Mesothelial cell of epicardium (in vitro differentiated cells): ENCODE results near the gene SOX13. TPM values are rescaled to one million over a fixed set of nuclear protein-coding genes. Genes with fewer than 3 reads are reported as not detected.
"Not testable (repeated sequence)": the region's sequence is repeated elsewhere in the genome, so short reads cannot be mapped to it uniquely, and the experiment has no call there.

Experiments used
- DNase-seq, 2 experiments: peaks; one replicate each; pipeline ENCODE4 v3.0.0; 2021; ENCODE audit warnings: low spot score in 2 of 2; ENCODE audit not compliant: unreplicated experiment in 2 of 2
- H3K27ac Mint-ChIP-seq: 2 replicates; pipeline ENCODE4 v1.8.0; 2021; ENCODE audit warnings: mixed read lengths
- H3K27me3 Mint-ChIP-seq: 2 replicates; pipeline ENCODE4 v1.8.0; 2021; ENCODE audit warnings: low read depth, mixed read lengths
- H3K36me3 Mint-ChIP-seq: 2 replicates; pipeline ENCODE4 v1.8.0; 2021; ENCODE audit warnings: mixed read lengths
- H3K4me1 Mint-ChIP-seq: 2 replicates; pipeline ENCODE4 v1.8.0; 2021; ENCODE audit warnings: mixed read lengths
- H3K4me3 Mint-ChIP-seq: 2 replicates; pipeline ENCODE4 v1.8.0; 2021; ENCODE audit warnings: mild to moderate bottlenecking, moderate library complexity, mixed read lengths
- H3K9me3 Mint-ChIP-seq: 2 replicates; pipeline ENCODE4 v1.8.0; 2021; ENCODE audit warnings: mixed read lengths
- total RNA-seq: library from RNA; stranded (reverse); gene quantifications from 3 replicates; pipeline ENCODE4 v1.2.1, GENCODE V29; 2021
- TF ChIP-seq, protein P1 (sequence below): fragments of 200-600 bp; sonication (generic); IDR thresholded peaks from one replicate; pipeline ENCODE4 v1.5.0; 2021; ENCODE audit warnings: antibody characterized with exemption; ENCODE audit not compliant: unreplicated experiment

The SOX13 gene
- total RNA-seq, 1 donor from 2014 or later, result 61.7 TPM

DNA sequence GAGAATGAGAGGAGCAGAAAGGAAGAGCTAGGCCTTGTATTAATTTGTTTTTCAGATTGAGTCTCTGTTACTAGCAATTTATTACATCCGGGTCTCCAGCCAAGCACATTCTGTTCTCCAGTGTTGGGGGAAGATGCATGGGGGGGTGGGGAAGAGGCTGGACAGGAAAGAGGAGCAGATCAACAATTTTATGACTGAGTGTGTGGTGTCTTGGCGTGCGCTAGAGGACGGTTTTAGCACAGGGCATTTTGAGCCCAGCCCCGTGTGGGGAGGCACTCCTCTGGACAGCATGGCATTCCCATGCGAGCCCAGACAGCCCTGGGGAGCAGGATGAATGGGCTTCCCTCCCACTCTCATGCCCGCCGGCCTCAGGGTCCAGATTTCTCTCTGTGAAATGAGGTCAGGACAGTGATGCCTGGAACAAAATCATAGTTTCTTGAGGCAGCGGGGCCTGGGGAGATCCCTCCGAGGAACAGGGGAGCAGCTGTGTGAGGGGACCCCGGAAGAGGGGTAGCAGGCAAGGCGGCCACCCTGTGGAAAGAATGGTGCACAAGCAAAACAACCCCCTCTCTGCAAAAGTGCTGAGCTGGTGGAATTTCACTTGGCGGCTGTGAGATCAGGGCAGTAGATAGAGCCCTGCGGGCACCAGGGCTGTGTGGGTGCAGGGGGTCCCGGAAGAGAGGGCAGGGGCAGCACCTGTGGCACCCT lies 16.3 kb downstream of the SOX13 start:
- Mint-ChIP-seq H3K27ac (peak overlapping the region; percentile 85), H3K27me3 (no peaks in the 10 kb centered on the region), H3K4me3 (no peak overlapping the region), H3K9me3 (no peaks in the 10 kb centered on the region), H3K36me3 (no peaks in the 10 kb centered on the region), H3K4me1 (peaks cover 52% of the 10 kb centered on the region)
- DNase-seq, result peak in 1 of 2 experiments; percentile 57
- TF ChIP-seq, protein P1, sequence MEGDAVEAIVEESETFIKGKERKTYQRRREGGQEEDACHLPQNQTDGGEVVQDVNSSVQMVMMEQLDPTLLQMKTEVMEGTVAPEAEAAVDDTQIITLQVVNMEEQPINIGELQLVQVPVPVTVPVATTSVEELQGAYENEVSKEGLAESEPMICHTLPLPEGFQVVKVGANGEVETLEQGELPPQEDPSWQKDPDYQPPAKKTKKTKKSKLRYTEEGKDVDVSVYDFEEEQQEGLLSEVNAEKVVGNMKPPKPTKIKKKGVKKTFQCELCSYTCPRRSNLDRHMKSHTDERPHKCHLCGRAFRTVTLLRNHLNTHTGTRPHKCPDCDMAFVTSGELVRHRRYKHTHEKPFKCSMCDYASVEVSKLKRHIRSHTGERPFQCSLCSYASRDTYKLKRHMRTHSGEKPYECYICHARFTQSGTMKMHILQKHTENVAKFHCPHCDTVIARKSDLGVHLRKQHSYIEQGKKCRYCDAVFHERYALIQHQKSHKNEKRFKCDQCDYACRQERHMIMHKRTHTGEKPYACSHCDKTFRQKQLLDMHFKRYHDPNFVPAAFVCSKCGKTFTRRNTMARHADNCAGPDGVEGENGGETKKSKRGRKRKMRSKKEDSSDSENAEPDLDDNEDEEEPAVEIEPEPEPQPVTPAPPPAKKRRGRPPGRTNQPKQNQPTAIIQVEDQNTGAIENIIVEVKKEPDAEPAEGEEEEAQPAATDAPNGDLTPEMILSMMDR, result no peak

DNA sequence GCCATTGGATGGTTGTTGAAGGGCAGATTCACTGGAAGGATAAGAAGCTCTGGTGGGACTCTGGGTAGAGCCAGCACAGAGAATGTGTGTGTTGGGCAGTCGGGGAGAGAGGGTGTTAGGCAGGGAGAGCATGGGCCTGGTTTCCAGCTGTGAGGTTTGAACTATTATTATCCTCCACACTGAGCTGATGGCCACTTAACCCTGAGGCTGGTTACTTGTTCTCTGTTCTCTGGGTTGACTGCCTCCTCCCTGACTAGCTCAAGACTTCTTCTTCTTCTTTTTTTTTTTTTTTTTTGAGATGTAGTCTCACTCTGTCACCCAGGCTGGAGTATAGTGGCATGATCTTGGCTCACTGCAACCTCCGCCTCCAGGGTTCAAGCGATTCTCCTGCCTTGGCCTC lies 17.2 kb downstream of the SOX13 start:
- H3K36me3 Mint-ChIP-seq, DNase-seq, H3K27me3 Mint-ChIP-seq, H3K4me3 Mint-ChIP-seq, H3K9me3 Mint-ChIP-seq: not testable (repeated sequence)
- Mint-ChIP-seq H3K27ac (peak overlapping the region; percentile 43), H3K4me1 (peaks cover 52% of the 10 kb centered on the region)

DNA sequence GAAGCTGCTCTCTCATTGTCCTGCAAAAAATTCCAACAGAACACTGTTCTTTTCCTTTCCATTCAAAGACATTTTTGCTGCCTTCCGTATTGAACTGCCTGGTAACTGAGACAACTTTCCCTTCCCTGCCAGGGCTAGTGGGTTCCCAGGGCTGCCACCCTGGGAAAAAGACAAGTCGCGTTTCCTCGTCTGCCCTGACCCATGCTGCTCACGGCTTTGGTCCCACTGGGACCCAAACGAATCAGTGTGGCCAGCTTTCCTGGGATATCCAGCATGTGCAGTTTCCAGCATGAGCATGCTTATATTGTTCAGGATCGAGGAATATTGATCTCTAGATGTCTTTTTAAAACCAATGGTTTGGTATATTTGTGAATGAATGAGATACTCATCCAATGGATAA lies 18.2 kb downstream of the SOX13 start:
- H3K4me1 Mint-ChIP-seq, result peaks cover 56% of the 10 kb centered on the region
- TF ChIP-seq, protein P1, result no peak
- H3K36me3 Mint-ChIP-seq, result no peaks in the 10 kb centered on the region
- H3K27ac Mint-ChIP-seq, result no peak overlapping the region
- H3K4me3 Mint-ChIP-seq, result no peak overlapping the region
- H3K9me3 Mint-ChIP-seq, result no peaks in the 10 kb centered on the region
- no peaks in the 10 kb centered on the region for H3K27me3 Mint-ChIP-seq
- DNase-seq, result no peak

DNA sequence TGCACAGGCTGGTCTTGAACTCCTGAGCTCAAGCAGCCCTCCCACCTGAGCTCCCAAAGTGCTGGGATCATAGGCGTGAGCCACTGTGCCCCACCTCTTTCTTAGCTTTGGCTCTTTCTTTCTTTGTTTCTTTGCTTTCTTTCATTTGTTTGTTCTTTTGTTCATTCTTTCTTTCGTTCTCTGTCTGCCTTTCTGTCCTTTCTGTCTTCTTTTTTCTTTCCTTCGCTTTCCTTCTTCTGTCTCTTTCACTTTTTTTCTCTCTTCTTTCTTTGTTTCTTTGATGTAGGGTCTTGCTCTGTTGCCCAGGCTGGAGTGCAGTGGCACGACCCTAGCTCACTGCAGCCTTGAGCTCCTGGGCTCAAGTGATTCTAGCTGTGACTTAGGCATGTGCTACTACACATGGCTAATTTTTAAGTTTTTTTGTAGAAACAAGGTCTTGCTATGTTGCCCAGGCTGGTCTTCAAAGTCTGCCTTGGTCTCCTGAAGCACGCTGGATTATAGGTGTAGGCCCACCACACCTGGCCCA lies 18.9 kb downstream of the SOX13 start:
- Mint-ChIP-seq H3K4me3 (no peak overlapping the region), H3K27me3 (no peaks in the 10 kb centered on the region), H3K9me3 (no peaks in the 10 kb centered on the region), H3K27ac (no peak overlapping the region), H3K4me1 (peaks cover 56% of the 10 kb centered on the region), H3K36me3 (no peaks in the 10 kb centered on the region)
- TF ChIP-seq, protein P1, result no peak
- DNase-seq, result no peak

DNA sequence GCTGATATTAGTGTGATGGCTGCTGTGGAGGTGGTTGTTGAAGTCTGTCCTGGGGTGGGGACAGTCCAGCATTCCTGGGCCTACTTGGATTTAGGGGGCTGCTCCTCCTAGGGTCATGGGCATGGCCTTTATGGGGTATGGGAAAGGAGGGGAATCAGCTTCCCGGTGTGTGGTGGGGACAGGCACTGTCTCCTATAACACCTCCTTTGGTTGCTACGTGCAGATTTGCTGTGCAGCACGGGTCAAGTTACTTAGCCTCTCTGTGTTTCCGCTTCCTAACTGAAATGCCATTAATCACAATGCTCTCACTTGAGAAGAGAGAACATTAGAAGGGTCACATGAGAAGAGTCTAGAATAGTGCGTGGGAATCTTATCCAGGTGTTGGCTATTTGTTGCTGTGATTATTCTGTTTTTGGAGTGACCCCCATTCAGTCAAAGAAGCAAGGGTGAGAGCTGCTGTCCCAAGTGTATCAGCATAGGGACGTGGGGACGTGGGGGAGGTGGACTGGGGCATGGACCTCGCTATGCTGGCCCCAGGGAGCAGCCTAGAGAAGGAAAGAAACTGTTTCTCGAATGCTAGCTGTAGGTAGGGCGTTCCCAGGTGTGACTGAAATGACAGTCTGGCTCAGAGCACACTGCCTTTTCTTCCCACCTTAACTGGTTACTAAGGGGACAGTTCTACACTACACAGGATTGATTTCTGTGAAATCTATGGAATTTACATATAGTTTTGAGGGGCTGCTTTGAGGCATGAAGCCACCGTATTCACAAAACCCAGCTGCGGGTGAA lies 19.9 kb downstream of the SOX13 start:
- no peak for DNase-seq
- Mint-ChIP-seq H3K4me3 (no peak overlapping the region), H3K9me3 (no peaks in the 10 kb centered on the region), H3K27me3 (no peaks in the 10 kb centered on the region), H3K27ac (peak overlapping the region; percentile 47), H3K4me1 (peaks cover 50% of the 10 kb centered on the region), H3K36me3 (no peaks in the 10 kb centered on the region)
- TF ChIP-seq, protein P1, result no peak

DNA sequence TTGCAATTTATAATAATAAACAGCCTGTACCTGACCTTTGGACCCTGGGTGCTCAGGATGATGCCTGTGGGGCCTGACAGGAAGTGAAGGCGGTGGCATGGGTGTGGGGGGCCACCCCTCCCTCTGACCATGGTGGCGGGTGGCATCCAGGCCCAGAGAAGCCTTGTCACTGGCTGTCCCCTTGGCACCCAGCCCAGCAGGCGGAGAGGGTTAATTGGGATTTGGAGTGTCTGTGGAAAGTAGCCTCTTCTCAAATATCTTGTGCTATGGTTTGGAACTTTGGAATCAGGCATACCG lies 20.5 kb downstream of the SOX13 start:
- Mint-ChIP-seq H3K9me3 (no peaks in the 10 kb centered on the region), H3K4me3 (no peak overlapping the region), H3K36me3 (no peaks in the 10 kb centered on the region), H3K4me1 (peaks cover 45% of the 10 kb centered on the region), H3K27me3 (no peaks in the 10 kb centered on the region), H3K27ac (no peak overlapping the region)
- no peak for DNase-seq
- TF ChIP-seq, protein P1, result no peak
